GM18868 (cell line): ENCODE results near the gene CZIB.

Experiments
- ATAC-seq: cut with Tn5 transposase; IDR thresholded peaks from one replicate; pipeline ENCODE4 v1.9.1; 2021; ENCODE audit warnings: mild to moderate bottlenecking, moderate library complexity; ENCODE audit not compliant: unreplicated experiment

The CZIB gene

DNA sequence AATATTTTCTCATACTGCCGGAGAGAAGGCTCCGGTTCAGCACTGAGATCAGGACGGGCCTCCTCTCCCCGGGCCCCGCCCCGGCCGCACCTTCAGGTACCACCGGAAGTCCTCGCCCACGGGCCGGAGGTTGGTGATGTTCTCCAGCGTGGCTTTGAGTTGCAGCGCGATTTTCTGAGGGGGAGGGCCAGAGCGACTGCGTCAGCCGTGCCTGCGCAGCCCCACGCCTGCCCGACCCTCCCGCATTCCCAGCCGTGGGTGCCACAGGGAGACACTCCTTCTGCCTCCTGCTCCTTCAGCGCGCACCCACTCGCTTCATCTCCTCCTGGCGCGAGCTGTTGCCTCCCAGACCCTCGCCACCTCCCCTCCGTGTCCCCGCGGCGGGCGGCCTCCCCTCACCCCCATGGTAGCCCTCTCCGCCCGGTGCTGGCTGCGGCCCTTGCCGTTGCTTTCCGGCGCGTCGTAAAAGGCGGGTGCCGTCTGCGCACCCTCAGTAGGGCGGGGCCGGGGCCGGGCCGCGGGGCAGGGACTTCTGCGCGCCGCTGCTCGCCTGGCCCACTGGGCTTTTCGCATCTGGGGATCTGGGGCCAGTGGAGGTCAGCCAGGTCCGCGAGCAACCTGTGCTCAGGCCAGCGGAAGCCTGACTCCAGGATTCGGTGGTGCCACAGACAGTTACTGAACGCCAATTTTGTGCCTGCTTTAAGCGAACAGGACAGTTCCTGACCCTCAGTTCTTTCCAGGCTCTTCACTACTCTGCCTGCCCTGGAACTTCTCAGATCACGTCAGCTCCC, at the start of gene CZIB:
CZIB (minus strand) TSS at position 464 of the 791 bp plus-strand sequence; CDS start at position 405, 59 bp downstream.
- ATAC-seq, result peak; percentile 96

- ATAC-seq, result peak; percentile 52
These were observed 49.7 kb upstream of the CZIB start for GRCh38 chr1:53270107-53270506.

- ATAC-seq, result no peak
These were observed 47.3 kb upstream of the CZIB start for GRCh38 chr1:53267761-53268160.

DNA sequence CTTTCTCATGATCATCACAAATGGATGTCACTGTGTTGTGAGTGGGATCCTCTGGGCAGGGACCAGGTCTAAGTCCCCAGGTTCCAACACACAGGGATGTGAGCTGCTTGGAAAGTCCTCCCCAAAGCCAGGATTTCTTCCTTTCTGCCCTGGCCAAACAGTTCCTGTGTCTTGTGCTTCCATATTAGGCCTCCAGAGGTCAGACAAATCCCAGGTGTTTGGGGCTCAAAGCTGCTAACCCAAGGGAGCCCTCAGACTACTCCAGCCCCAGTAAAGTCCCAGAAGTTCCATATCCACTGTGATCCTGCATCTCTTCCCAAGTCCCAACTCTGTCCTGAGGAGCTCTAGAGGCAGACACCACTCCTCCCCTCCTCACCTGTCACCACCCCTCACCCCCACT, 45.6 kb upstream of the CZIB start:
- ATAC-seq, result no peak

DNA sequence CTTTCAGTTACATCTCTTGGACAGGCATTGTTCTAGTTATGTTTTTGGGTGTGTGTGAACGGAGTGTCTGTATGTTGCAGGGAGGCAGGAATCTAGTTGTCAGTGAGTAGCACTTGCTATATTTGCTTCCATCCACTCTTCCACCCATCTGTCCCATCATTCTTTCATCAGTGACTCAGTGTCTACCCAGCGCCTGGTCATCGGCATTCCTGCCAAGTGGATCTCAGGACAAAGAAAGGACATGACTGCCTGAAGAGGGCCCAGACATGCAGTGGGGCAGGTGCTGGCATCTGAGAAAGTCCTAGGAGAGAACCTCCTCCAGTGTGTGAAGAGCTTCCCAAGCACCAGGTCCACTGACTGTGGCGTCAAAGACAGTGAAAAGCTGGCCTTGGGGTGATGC, 45.1 kb upstream of the CZIB start:
- ATAC-seq, result no peak

- ATAC-seq, result no peak
These were observed 43.6 kb upstream of the CZIB start for GRCh38 chr1:53264048-53264447.

DNA sequence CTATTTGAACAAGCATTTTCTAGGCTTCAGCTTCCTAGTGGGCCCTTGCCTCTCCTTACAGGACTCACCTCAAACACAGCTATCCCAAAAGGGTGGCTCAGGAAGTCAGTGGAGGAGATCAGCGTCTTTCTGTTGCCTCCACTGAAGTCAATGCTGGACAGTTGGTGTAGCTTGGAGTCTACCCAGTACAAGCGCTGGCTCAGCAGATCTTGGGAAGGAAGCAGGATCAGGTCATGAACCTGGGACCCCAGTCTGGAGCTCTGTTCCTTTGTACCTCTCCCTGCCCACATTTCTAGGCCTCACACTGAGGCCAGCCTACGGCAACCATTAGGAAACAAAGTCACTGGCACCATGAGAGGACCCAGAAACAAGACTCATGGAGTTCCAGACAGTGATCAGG, 41.6 kb upstream of the CZIB start:
- no peak for ATAC-seq

GRCh38 chr1:53260631-53261247, 40.3 kb upstream of the CZIB start:
- ATAC-seq, result no peak

DNA sequence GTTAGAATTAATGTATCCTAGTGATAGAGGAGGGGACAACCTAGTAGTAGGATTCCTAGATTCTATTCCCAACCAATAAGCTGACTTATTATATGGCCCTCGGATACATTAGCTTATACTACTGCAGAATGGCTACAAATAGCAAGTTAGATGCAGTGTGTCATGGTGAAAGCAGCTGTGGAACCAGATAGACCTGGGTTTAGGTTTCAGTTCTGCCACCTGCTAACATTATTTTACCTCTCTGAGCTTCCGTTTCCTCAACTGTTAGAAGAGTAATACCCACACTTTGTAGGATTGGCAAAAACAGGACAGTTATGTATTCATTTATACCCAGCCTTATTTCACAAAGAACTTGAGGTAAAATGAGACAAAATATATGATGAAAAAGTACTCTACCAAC, 39.5 kb upstream of the CZIB start:
- ATAC-seq, result peak; percentile 81

GRCh38 chr1:53258216-53258615, 37.8 kb upstream of the CZIB start:
- ATAC-seq, result no peak

DNA sequence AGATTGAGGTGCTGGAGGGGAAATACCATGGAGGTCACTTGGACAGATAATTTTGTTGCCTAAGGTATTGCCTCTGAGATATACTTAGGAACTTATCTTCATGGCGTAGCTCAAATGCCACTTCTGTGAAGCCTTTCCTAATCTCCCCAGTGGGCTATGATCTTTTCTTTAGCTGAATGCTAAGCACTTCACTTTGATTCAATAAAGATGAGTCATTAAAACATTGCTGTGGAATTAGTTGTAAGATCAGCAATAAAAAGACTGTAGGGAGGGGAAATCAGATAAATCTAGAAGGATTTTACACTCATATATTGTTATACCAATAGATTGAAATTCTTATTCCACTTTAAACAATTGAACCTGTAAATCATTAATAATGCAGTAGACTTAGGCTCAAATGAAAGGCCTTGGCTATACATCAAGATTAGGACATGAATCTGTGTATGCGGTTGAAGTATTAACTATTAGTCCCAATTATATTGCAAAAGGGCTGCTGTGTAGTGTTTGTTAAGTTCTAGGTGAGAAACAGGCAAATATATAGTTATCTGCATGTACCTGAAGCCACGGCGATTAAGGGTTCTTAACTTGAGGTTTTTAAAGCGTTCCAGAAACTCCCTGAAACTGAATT, 37.1 kb upstream of the CZIB start:
- no peak for ATAC-seq

- no peak for ATAC-seq
These were observed 36.3 kb upstream of the CZIB start for GRCh38 chr1:53256511-53257453.

- ATAC-seq, result no peak
These were observed 34.6 kb upstream of the CZIB start for GRCh38 chr1:53255031-53255430.

- no peak for ATAC-seq
These were observed 33.7 kb upstream of the CZIB start for GRCh38 chr1:53254011-53254640.

- no peak for ATAC-seq
These were observed 29.9 kb upstream of the CZIB start for GRCh38 chr1:53250325-53250724.

DNA sequence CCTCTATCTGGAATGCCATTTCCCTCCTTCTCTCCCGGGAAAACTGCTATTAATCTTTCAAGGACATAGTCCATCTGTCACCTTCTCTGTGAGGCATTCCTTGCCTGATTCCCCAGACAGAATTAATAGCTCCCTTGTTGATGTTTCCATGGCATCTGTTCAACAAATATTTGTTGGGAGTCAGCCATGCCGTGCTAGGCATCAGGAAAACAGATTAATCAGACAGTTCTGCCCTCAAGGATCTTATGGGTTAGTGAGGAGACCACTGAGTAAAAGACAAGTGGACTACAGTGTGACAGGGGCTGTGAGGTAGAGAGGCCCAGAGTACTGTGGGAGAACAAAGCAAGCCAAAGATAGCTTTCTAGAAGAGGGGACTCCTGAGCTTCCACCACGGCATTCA, 29.3 kb upstream of the CZIB start:
- ATAC-seq, result no peak

- ATAC-seq, result no peak
These were observed 26.1 kb upstream of the CZIB start for GRCh38 chr1:53246261-53247134.

DNA sequence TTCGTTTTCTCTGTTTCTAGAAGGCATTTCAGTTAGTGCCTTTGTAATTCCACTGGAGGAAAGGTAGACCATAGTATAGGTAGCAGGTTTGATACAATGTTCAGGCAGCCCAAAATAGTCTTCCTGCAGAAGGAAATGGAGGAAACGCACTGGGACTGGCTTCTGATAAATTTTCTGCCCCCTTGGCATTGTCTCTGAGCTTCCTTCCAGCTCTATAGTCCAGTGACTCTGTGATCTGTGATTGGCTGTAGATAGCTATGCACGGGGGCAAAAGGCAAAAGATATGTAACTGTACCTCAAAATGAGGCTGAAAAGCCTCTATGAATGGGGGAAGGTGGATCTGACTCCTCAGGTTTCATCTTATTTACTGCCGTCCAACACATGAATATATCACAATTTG, 23.7 kb upstream of the CZIB start:
- ATAC-seq, result no peak

- ATAC-seq, result no peak
These were observed 21.9 kb upstream of the CZIB start for GRCh38 chr1:53242381-53242780.

DNA sequence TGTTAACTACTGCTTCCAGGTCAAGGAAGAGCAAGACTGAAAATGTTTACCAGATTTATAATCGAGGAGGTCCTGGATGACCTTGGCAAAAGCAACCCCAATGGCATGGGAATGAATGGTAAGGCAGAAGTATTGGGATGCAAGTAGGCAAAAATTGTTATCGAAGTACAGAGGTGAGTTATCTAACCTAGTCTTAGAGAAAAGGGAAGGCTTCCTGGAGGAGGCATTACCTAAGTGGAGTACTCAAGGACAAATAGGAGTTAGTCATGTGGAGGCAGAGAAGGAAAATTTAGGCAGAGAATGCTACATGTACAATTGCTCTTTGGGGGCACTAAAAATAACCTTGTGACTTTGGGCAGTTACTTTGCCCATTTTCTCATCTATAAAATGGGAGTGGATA, 21.4 kb upstream of the CZIB start:
- ATAC-seq, result no peak
